PC-9 (cell line): ENCODE measurements around the gene DAB1. TPM values are rescaled to one million over a fixed set of nuclear protein-coding genes. Genes with fewer than 3 reads are reported as not detected.

Experiments
- BruUV-seq: library from RNA; stranded (reverse); fragments of 400-500 nt; replicated peaks from 2 replicates; lab custom pipeline; 2021; lab: Mats Ljungman, UMichigan
- CTCF ChIA-PET: fragments of 300-600 bp; sonication (Branson Sonifier 250); formaldehyde crosslinking; loops from one replicate; lab custom pipeline; 2022; ENCODE audit warnings: antibody characterized with exemption; lab: Charles Lee
- POLR2A ChIA-PET: fragments of 300-600 bp; sonication (Branson Sonifier 250); formaldehyde crosslinking; loops from one replicate; lab custom pipeline; 2022; ENCODE audit warnings: antibody characterized with exemption; ENCODE audit not compliant: unreplicated experiment; lab: Charles Lee
- DNase-seq, 2 experiments: peaks; one replicate each; pipeline versions ENCODE4 v3.0.0 to v3.0.0-alpha.2; 2015 to 2022; ENCODE audit warnings: mixed read lengths in 1 of 2
- H2AFZ ChIP-seq: fragments of 200-600 bp; sonication (generic); 2 replicates; pipeline ENCODE4 v1.8.1; 2017; ENCODE audit warnings: antibody characterized with exemption
- H3F3A ChIP-seq: fragments of 200-600 bp; sonication (generic); 2 replicates; pipeline ENCODE4 v1.8.1; 2017; ENCODE audit warnings: antibody characterized with exemption, mild to moderate bottlenecking, low read depth; ENCODE audit not compliant: insufficient read depth
- H3K27ac ChIP-seq: fragments of 200-600 bp; sonication (generic); 2 replicates; pipeline ENCODE4 v1.6.1; 2016; ENCODE audit warnings: mixed run types
- H3K27me3 ChIP-seq: fragments of 200-600 bp; sonication (generic); 2 replicates; pipeline ENCODE4 v1.6.1; 2016; ENCODE audit warnings: low read depth, mixed run types; ENCODE audit not compliant: insufficient read depth
- H3K36me3 ChIP-seq: fragments of 200-600 bp; sonication (generic); 2 replicates; pipeline ENCODE4 v1.6.1; 2016; ENCODE audit warnings: low read depth, mixed run types
- H3K4me1 ChIP-seq: fragments of 200-600 bp; sonication (generic); replicated peaks from 2 replicates; pipeline ENCODE4 v1.6.1; 2016; ENCODE audit warnings: mixed run types; ENCODE audit not compliant: insufficient read depth
- H3K4me2 ChIP-seq: fragments of 200-600 bp; sonication (generic); 2 replicates; pipeline ENCODE4 v1.6.1; 2017; ENCODE audit warnings: mixed run types
- H3K4me3 ChIP-seq: fragments of 200-600 bp; sonication (generic); 2 replicates; pipeline ENCODE4 v1.6.1; 2016; ENCODE audit warnings: mixed run types
- H3K79me2 ChIP-seq: fragments of 200-600 bp; sonication (generic); 2 replicates; pipeline ENCODE4 v1.6.1; 2017; ENCODE audit warnings: low read depth, mixed run types
- H3K9me2 ChIP-seq: fragments of 200-600 bp; sonication (generic); 2 replicates; pipeline ENCODE4 v1.8.1; 2017; ENCODE audit warnings: mild to moderate bottlenecking; ENCODE audit not compliant: insufficient read depth
- H3K9me3 ChIP-seq: fragments of 200-600 bp; sonication (generic); 2 replicates; pipeline ENCODE4 v1.8.1; 2016; ENCODE audit warnings: low read depth; ENCODE audit not compliant: insufficient read depth
- H4K20me1 ChIP-seq: fragments of 200-600 bp; sonication (generic); 2 replicates; pipeline ENCODE4 v1.8.1; 2017; ENCODE audit not compliant: insufficient read depth
- EZH2 ChIP-seq: fragments of 200-600 bp; sonication (generic); IDR thresholded peaks from 2 replicates; pipeline ENCODE4 v1.8.0; 2017; ENCODE audit warnings: antibody characterized with exemption, low read depth
- intact Hi-C: fragments of 100-400 bp; cut with micrococcal nuclease; formaldehyde crosslinking; loops from one replicate; pipeline ENCODE4 v1.10.0; 2022; ENCODE audit not compliant: unreplicated experiment
- total RNA-seq: library from RNA; stranded (reverse); gene quantifications from 2 replicates; pipeline ENCODE4 v1.2.3, GENCODE V29; 2021
- TF ChIP-seq, protein P1 (sequence below): fragments of 200-600 bp; sonication (generic); conservative IDR thresholded peaks from 2 replicates; pipeline ENCODE4 v1.6.1; 2017; ENCODE audit warnings: mixed run types, antibody characterized with exemption, mild to moderate bottlenecking, moderate library complexity

The DAB1 gene
- total RNA-seq, 1 experiment from 2014 or later = not detected

- ChIA-PET CTCF (no interaction called here), POLR2A (no interaction called here)
- no TSS peak for BruUV-seq
- H2AFZ ChIP-seq = no peak overlapping the region
- peaks cover 47% of the 10 kb centered on the region for H3K27me3 ChIP-seq
- TF ChIP-seq EZH2 = no peak
- TF ChIP-seq, protein P1, sequence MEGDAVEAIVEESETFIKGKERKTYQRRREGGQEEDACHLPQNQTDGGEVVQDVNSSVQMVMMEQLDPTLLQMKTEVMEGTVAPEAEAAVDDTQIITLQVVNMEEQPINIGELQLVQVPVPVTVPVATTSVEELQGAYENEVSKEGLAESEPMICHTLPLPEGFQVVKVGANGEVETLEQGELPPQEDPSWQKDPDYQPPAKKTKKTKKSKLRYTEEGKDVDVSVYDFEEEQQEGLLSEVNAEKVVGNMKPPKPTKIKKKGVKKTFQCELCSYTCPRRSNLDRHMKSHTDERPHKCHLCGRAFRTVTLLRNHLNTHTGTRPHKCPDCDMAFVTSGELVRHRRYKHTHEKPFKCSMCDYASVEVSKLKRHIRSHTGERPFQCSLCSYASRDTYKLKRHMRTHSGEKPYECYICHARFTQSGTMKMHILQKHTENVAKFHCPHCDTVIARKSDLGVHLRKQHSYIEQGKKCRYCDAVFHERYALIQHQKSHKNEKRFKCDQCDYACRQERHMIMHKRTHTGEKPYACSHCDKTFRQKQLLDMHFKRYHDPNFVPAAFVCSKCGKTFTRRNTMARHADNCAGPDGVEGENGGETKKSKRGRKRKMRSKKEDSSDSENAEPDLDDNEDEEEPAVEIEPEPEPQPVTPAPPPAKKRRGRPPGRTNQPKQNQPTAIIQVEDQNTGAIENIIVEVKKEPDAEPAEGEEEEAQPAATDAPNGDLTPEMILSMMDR = no peak
- no peaks in the 10 kb centered on the region; the same call in 1 of the 2 replicates for H4K20me1 ChIP-seq
- no peaks in the 10 kb centered on the region for H3K36me3 ChIP-seq
- H3K4me3 ChIP-seq = no peak overlapping the region
- intact Hi-C loops = no loop called here
- DNase-seq = no peak
- H3K79me2 ChIP-seq = no peaks in the 10 kb centered on the region
- no peaks in the 10 kb centered on the region for H3K9me3 ChIP-seq
- no peaks in the 10 kb centered on the region for H3K9me2 ChIP-seq
- H3K4me2 ChIP-seq = no peak overlapping the region
- H3K4me1 ChIP-seq = no peaks in the 10 kb centered on the region
- H3K27ac ChIP-seq = no peak overlapping the region
- H3F3A ChIP-seq = no peaks in the 10 kb centered on the region
Measured at GRCh38 chr1:56978819-56979218, 445.0 kb downstream of the DAB1 start.

DNA sequence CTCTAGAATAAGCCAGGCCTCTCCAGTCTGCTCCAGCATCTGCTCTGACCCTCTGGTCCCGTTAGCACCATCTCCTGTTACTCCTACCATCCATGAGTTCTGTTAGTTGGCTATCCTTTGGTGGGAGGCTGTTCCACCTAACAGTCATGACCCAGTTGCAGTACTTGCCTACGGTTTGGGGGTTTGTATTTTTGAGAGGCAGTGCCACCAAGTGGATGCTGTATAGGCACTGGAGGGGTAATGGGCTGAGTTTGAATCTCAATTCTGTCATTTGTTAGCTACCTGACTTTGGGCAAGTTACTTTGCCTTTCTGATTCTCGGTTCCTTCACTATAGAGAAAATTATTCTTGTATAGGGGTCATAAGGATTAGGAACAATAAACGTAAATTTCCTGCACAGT, 445.9 kb downstream of the DAB1 start:
- intact Hi-C loops = no loop called here
- Histone ChIP-seq H3K4me3 (no peak overlapping the region), H3K9me3 (no peaks in the 10 kb centered on the region), H4K20me1 (no peaks in the 10 kb centered on the region; the same call in 1 of the 2 replicates), H3K4me2 (no peak overlapping the region), H3K36me3 (no peaks in the 10 kb centered on the region), H3F3A (no peaks in the 10 kb centered on the region), H3K27ac (no peak overlapping the region), H3K4me1 (no peaks in the 10 kb centered on the region), H3K79me2 (no peaks in the 10 kb centered on the region), H3K9me2 (no peaks in the 10 kb centered on the region), H2AFZ (no peak overlapping the region), H3K27me3 (peaks cover 47% of the 10 kb centered on the region)
- POLR2A ChIA-PET = no interaction called here
- DNase-seq = no peak
- no TSS peak for BruUV-seq
- CTCF ChIA-PET = no interaction called here
- TF ChIP-seq, protein P1 = no peak
- no peak for TF ChIP-seq EZH2

DNA sequence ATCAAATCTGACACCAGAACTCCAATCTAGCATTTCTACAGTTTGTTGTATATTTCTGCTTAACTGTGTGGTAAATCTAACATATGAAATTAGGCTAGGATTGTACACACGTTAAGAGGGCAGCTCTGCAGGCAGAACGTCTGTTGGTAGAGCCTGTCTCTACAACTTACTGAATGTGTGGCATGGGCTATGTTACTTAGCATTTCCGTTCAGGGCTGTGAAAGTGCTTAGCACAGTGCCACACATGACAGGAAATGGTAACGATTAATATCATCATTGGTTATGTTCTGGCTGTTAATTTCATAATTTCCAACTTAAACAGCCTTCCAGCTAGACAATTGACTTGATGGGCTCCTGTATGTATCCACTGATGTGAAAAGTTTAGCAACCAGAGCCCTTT, 448.4 kb downstream of the DAB1 start:
- ChIA-PET POLR2A (no interaction called here), CTCF (no interaction called here)
- no peaks in the 10 kb centered on the region for H3K4me1 ChIP-seq
- H3K36me3 ChIP-seq = no peaks in the 10 kb centered on the region
- H3K9me2 ChIP-seq = no peaks in the 10 kb centered on the region
- no peaks in the 10 kb centered on the region for H3K79me2 ChIP-seq
- no peak overlapping the region for H3K4me3 ChIP-seq
- TF ChIP-seq, protein P1 = no peak
- TF ChIP-seq EZH2 = no peak
- no TSS peak for BruUV-seq
- no peak overlapping the region for H3K27ac ChIP-seq
- DNase-seq = no peak
- H3K27me3 ChIP-seq = peaks cover 54% of the 10 kb centered on the region
- intact Hi-C loops = no loop called here
- H3K4me2 ChIP-seq = no peak overlapping the region
- H2AFZ ChIP-seq = no peak overlapping the region
- no peaks in the 10 kb centered on the region for H3K9me3 ChIP-seq
- H4K20me1 ChIP-seq = no peaks in the 10 kb centered on the region; the same call in 1 of the 2 replicates
- no peaks in the 10 kb centered on the region for H3F3A ChIP-seq
